H1 (cell line): ENCODE measurements around the gene USP12. TPM values are rescaled to one million over a fixed set of nuclear protein-coding genes. Genes with fewer than 3 reads are reported as not detected.

Experiments
- CTCF ChIA-PET: fragments of 300-600 bp; sonication (Branson Sonifier 250); formaldehyde crosslinking; loops from one replicate; lab custom pipeline; 2021; ENCODE audit not compliant: partially characterized antibody; lab: Charles Lee
- POLR2A ChIA-PET: fragments of 300-600 bp; sonication (Branson Sonifier 250); formaldehyde crosslinking; loops from one replicate; lab custom pipeline; 2021; ENCODE audit warnings: inconsistent platforms; ENCODE audit not compliant: partially characterized antibody; lab: Charles Lee
- DNase-seq, 2 experiments: peaks; one replicate each; pipeline versions ENCODE4 v3.0.0 to v3.0.0-alpha.2; 2010 to 2022; ENCODE audit warnings: low spot score in 2 of 2, low read depth in 1 of 2, mixed read lengths in 1 of 2
- FAIRE-seq: peaks from 2 replicates; lab custom pipeline; 2011; peaks lifted over from hg19 to GRCh38; lab: Jason Lieb, UNC
- H2AFZ ChIP-seq: 2 replicates; pipeline ENCODE4 v1.8.1; 2012; ENCODE audit warnings: low read length, inconsistent platforms
- H2AK5ac ChIP-seq: 2 replicates; pipeline ENCODE4 v1.6.1; 2013; ENCODE audit warnings: low read depth, low read length
- H2BK120ac ChIP-seq: replicated peaks from 2 replicates; pipeline ENCODE3; 2013; ENCODE audit warnings: low read depth, low read length, inconsistent platforms
- H2BK12ac ChIP-seq: 2 replicates; pipeline ENCODE4 v1.6.1; 2013; ENCODE audit warnings: low read depth, low read length
- H2BK15ac ChIP-seq: 2 replicates; pipeline ENCODE4 v1.6.1; 2013; ENCODE audit warnings: low read length
- H2BK20ac ChIP-seq: 2 replicates; pipeline ENCODE4 v1.6.1; 2013; ENCODE audit warnings: low read length
- H2BK5ac ChIP-seq: 2 replicates; pipeline ENCODE4 v1.6.1; 2013; ENCODE audit warnings: low read depth, low read length
- H3K14ac ChIP-seq: 2 replicates; pipeline ENCODE4 v1.6.1; 2013; ENCODE audit warnings: inconsistent platforms; ENCODE audit not compliant: insufficient read length
- H3K18ac ChIP-seq: 2 replicates; pipeline ENCODE4 v1.6.1; 2013; ENCODE audit warnings: low read length; ENCODE audit errors: extremely low read depth
- H3K23ac ChIP-seq: 2 replicates; pipeline ENCODE4 v1.6.1; 2013; ENCODE audit warnings: inconsistent platforms; ENCODE audit not compliant: insufficient read length
- H3K23me2 ChIP-seq: 2 replicates; pipeline ENCODE4 v1.6.1; 2013; ENCODE audit warnings: low read depth, low read length
- H3K27ac ChIP-seq: 2 replicates; pipeline ENCODE4 v1.6.1; 2011; ENCODE audit warnings: low read depth, low read length, inconsistent platforms
- H3K27me3 ChIP-seq, 4 experiments: replicated peaks in 1 of 4; 1 replicate in 1 of 4; 2 replicates in 3 of 4; pipeline versions ENCODE4 v1.6.1 to v1.8.1; 2011 to 2013; ENCODE audit warnings: low read length in 3 of 4, mild to moderate bottlenecking in 3 of 4, inconsistent platforms in 2 of 4, mixed read lengths in 2 of 4, moderate library complexity in 1 of 4; ENCODE audit not compliant: control insufficient read depth in 3 of 4, insufficient read depth in 3 of 4; ENCODE audit errors: extremely low read depth in 1 of 4
- H3K36me3 ChIP-seq, 4 experiments: 2 replicates each; pipeline versions ENCODE4 v1.6.1 to v1.8.1; 2011 to 2013; ENCODE audit warnings: mild to moderate bottlenecking in 4 of 4, low read length in 3 of 4, moderate library complexity in 2 of 4, control low read depth in 1 of 4, inconsistent platforms in 1 of 4; ENCODE audit not compliant: insufficient read depth in 4 of 4, control insufficient read depth in 2 of 4
- H3K4ac ChIP-seq: replicated peaks from 2 replicates; pipeline ENCODE3; 2013; ENCODE audit warnings: low read length, low read depth, mixed read lengths, inconsistent platforms; ENCODE audit not compliant: insufficient read length
- H3K4me1 ChIP-seq, 4 experiments: replicated peaks in 1 of 4; 1 replicate in 1 of 4; 2 replicates in 3 of 4; pipeline versions ENCODE4 v1.6.1 to v1.8.1; 2011 to 2013; ENCODE audit warnings: low read length in 3 of 4, inconsistent platforms in 2 of 4, mixed read lengths in 1 of 4; ENCODE audit not compliant: insufficient read depth in 4 of 4, control insufficient read depth in 3 of 4
- H3K4me2 ChIP-seq, 2 experiments: 2 replicates each; pipeline versions ENCODE4 v1.6.1 to v1.8.1; 2011 to 2013; ENCODE audit warnings: low read depth in 2 of 2, low read length in 2 of 2, control low read depth in 1 of 2, inconsistent platforms in 1 of 2, mild to moderate bottlenecking in 1 of 2; ENCODE audit not compliant: insufficient read depth in 1 of 2
- H3K4me3 ChIP-seq, 4 experiments: fragments of 200-600, 300-600 bp in 1 of 4; sonication (generic), shearing (Covaris generic), sonication (Bioruptor Twin) in 1 of 4; 2 replicates each; pipeline versions ENCODE4 v1.5.1 to v1.8.1; 2011 to 2016; ENCODE audit warnings: low read length in 4 of 4, low read depth in 3 of 4, control low read depth in 2 of 4, inconsistent platforms in 2 of 4, mild to moderate bottlenecking in 2 of 4, mixed read lengths in 1 of 4, moderate library complexity in 1 of 4; ENCODE audit not compliant: insufficient read depth in 2 of 4; ENCODE audit errors: extremely low read depth in 1 of 4
- H3K56ac ChIP-seq: replicated peaks from 2 replicates; pipeline ENCODE3; 2013; ENCODE audit warnings: low read depth, mild to moderate bottlenecking, mixed read lengths, low read length, inconsistent platforms; ENCODE audit not compliant: insufficient read length
- H3K79me1 ChIP-seq: 2 replicates; pipeline ENCODE4 v1.6.1; 2013; ENCODE audit warnings: low read depth, low read length, control low read depth
- H3K79me2 ChIP-seq, 2 experiments: 2 replicates each; pipeline versions ENCODE4 v1.6.1 to v1.8.1; 2012 to 2013; ENCODE audit warnings: low read length in 2 of 2, mild to moderate bottlenecking in 2 of 2, inconsistent platforms in 1 of 2; ENCODE audit not compliant: insufficient read depth in 2 of 2, control insufficient read depth in 1 of 2
- H3K9ac ChIP-seq, 4 experiments: replicated peaks in 1 of 4; 1 replicate in 1 of 4; 2 replicates in 3 of 4; pipeline versions ENCODE4 v1.6.1 to v1.8.1; 2011 to 2013; ENCODE audit warnings: low read depth in 3 of 4, low read length in 3 of 4, control low read depth in 2 of 4, mild to moderate bottlenecking in 2 of 4, moderate library complexity in 2 of 4, inconsistent platforms in 1 of 4; ENCODE audit errors: extremely low read depth in 1 of 4
- H3K9me3 ChIP-seq, 2 experiments: 2 replicates each; pipeline versions ENCODE4 v1.6.1 to v1.8.1; 2012 to 2013; ENCODE audit warnings: mild to moderate bottlenecking in 2 of 2, moderate library complexity in 2 of 2, control low read depth in 1 of 2, inconsistent platforms in 1 of 2, low read depth in 1 of 2, low read length in 1 of 2, mixed read lengths in 1 of 2; ENCODE audit not compliant: insufficient read depth in 2 of 2
- H4K20me1 ChIP-seq, 2 experiments: replicated peaks in 1 of 2; 2 replicates each; pipeline versions ENCODE3 to v1.8.1; 2011 to 2013; ENCODE audit warnings: inconsistent platforms in 2 of 2, low read length in 2 of 2, mild to moderate bottlenecking in 1 of 2; ENCODE audit not compliant: insufficient read depth in 2 of 2, control insufficient read depth in 1 of 2
- H4K5ac ChIP-seq: 2 replicates; pipeline ENCODE4 v1.6.1; 2013; ENCODE audit warnings: low read length, low read depth, mixed read lengths, inconsistent platforms; ENCODE audit not compliant: insufficient read length
- H4K8ac ChIP-seq: 2 replicates; pipeline ENCODE4 v1.8.0; 2013; ENCODE audit warnings: mild to moderate bottlenecking, moderate library complexity, low read length, inconsistent platforms; ENCODE audit not compliant: insufficient read depth; ENCODE audit errors: extremely low read depth
- H4K91ac ChIP-seq: replicated peaks from 2 replicates; pipeline ENCODE3; 2013; ENCODE audit warnings: low read length, mixed read lengths, inconsistent platforms; ENCODE audit not compliant: insufficient read length
- ASH2L ChIP-seq: fragments of 200-600, 300-600 bp; sonication (generic); IDR thresholded peaks from one replicate; pipeline ENCODE4 v1.7.1; 2017; ENCODE audit warnings: low read length
- CBX5 ChIP-seq: fragments of 300-800, 300-1000 bp; sonication (generic); IDR thresholded peaks from 2 replicates; pipeline ENCODE4 v1.7.1; 2016; ENCODE audit warnings: antibody characterized with exemption, low read length, low read depth
- CEBPB ChIP-seq: IDR thresholded peaks from 2 replicates; pipeline ENCODE4 v1.6.1; 2012; ENCODE audit warnings: low read depth, low read length
- CHD2 ChIP-seq: IDR thresholded peaks from 2 replicates; pipeline ENCODE4 v1.6.1; 2012; ENCODE audit warnings: low read length, improper control_type of control experiment
- CTBP2 ChIP-seq: IDR thresholded peaks from 2 replicates; pipeline ENCODE4 v1.7.0; 2011; ENCODE audit warnings: borderline replicate concordance, mild to moderate bottlenecking, moderate library complexity, mixed read lengths, low read length; ENCODE audit not compliant: insufficient read depth, insufficient read length
- JUN ChIP-seq: IDR thresholded peaks from 2 replicates; pipeline ENCODE4 v1.6.1; 2011; ENCODE audit warnings: low read depth, mild to moderate bottlenecking, improper control_type of control experiment, low read length
- JUND ChIP-seq: IDR thresholded peaks from 2 replicates; pipeline ENCODE4 v1.6.1; 2011; ENCODE audit warnings: mild to moderate bottlenecking, improper control_type of control experiment, low read length
- SP4 ChIP-seq: IDR thresholded peaks from 2 replicates; pipeline ENCODE4 v1.6.1; 2012; ENCODE audit warnings: low read length, inconsistent platforms
- TAF1 ChIP-seq: IDR thresholded peaks from 2 replicates; pipeline ENCODE4 v1.6.1; 2011; ENCODE audit warnings: mild to moderate bottlenecking, low read depth, low read length
- USF2 ChIP-seq: IDR thresholded peaks from 2 replicates; pipeline ENCODE4 v1.6.1; 2011; ENCODE audit warnings: low read length, improper control_type of control experiment
- ZNF274 ChIP-seq: IDR thresholded peaks from 2 replicates; pipeline ENCODE4 v1.7.0; 2012; ENCODE audit warnings: low read length, borderline replicate concordance; ENCODE audit errors: extremely low read depth
- WGBS, 2 experiments: shearing (Covaris generic) in 1 of 2; methylation state at CpG; one replicate each; pipeline versions ENCODE4 v1.1.6 to v1.1.7; 2013 to 2015; ENCODE audit warnings: low lambda C conversion rate in 2 of 2, mixed read lengths in 2 of 2, inconsistent platforms in 1 of 2, low coverage in 1 of 2, missing lambda C conversion rate in 1 of 2; ENCODE audit not compliant: insufficient replicate concordance in 2 of 2, insufficient coverage in 1 of 2, insufficient read length in 1 of 2; ENCODE audit errors: extremely low coverage in 1 of 2, missing lambda C conversion rate in 1 of 2; 5-methylcytosine and 5-hydroxymethylcytosine counted together
- polyA plus RNA-seq, 7 experiments: library from polyadenylated mRNA; depleted of rRNA in 3 of 7; stranded (reverse) in 5 of 7; unstranded in 2 of 7; fragments of >200 nt in 5 of 7; fragments of 200-250 nt in 2 of 7; gene quantifications; 1 replicate in 5 of 7; 2 replicates in 1 of 7; 4 replicates in 1 of 7; pipeline versions ENCODE4 v1.2.1 to v1.2.3, GENCODE V29; 2011 to 2013; ENCODE audit warnings: missing spikeins in 2 of 7, mixed read lengths in 2 of 7
- total RNA-seq: library from RNA; stranded (reverse); fragmentation: NEBNext Ultra II Directional; extraction: Animal tissue kit (Norgen Biotek cat#: 25700); gene quantifications from 2 replicates; pipeline ENCODE4 v1.2.1, GENCODE V29; 2021

Gene USP12
- total and polyA plus RNA-seq, 2 of the 8 experiments (the other 6 are each of a cell fraction or from before 2014, with no cell fraction given): 4.0 to 30.0 TPM

GRCh38 chr13:27117952-27118351, 53.7 kb downstream of the USP12 start:
- H3K9me3 ChIP-seq: 0 out of 4 replicates have a peak, but pooled peaks cover 2 to 3% of the 10 kb centered on the region in 2 experiments
- H2BK20ac ChIP-seq: no peak overlapping the region
- H3K9ac ChIP-seq: no peak overlapping the region
- H2BK5ac ChIP-seq: no peak overlapping the region
- H3K18ac ChIP-seq: no peak overlapping the region
- H3K4ac ChIP-seq: no peak overlapping the region
- H2BK12ac ChIP-seq: no peak overlapping the region
- WGBS, 2 experiments: 77% methylated on average over 5 of the region's 5 CpGs; no CpG with 5 or more reads in 1 of the 2 experiments
- peaks cover 6 to 76% of the 10 kb centered on the region in 2 experiments; a peak in 3 of 4 replicates for H3K79me2 ChIP-seq
- H3K23me2 ChIP-seq: no peaks in the 10 kb centered on the region
- no peak overlapping the region for H3K23ac ChIP-seq
- no peak overlapping the region for H4K8ac ChIP-seq
- H3K4me2 ChIP-seq: no peak overlapping the region
- no peak for DNase-seq
- H3K4me3 ChIP-seq: no peak overlapping the region
- no peak overlapping the region for H3K27ac ChIP-seq
- H4K5ac ChIP-seq: no peak overlapping the region
- ChIA-PET POLR2A (interaction anchor here (1.1 to 1.4 kb wide), 2 partner anchors 15 to 128 kb away, joined by 3 read pairs; no protein-coding TSS in a partner anchor), CTCF (interaction anchor here (0.5 to 1.6 kb wide), 2 partner anchors 9 to 13 kb away, joined by 3 to 4 read pairs; no protein-coding TSS in a partner anchor)
- peaks cover 5 to 6% of the 10 kb centered on the region in 2 experiments for H4K20me1 ChIP-seq
- H3K36me3 ChIP-seq: no peaks in the 10 kb centered on the region; a peak in 1 of 8 replicates
- H3K27me3 ChIP-seq: no peaks in the 10 kb centered on the region
- no peak overlapping the region for H2BK120ac ChIP-seq
- no peak overlapping the region for H3K14ac ChIP-seq
- no peak overlapping the region for H2BK15ac ChIP-seq
- no peak for FAIRE-seq
- H2AFZ ChIP-seq: no peak overlapping the region
- H3K4me1 ChIP-seq: peaks cover 0 to 10% (median 5%) of the 10 kb centered on the region in 4 experiments; a peak in 4 of 7 replicates
- H2AK5ac ChIP-seq: no peak overlapping the region
- peaks cover 4% of the 10 kb centered on the region; the same call in 1 of the 2 replicates for H3K79me1 ChIP-seq
- no peak overlapping the region for H4K91ac ChIP-seq
- no peak for TF ChIP-seq SP4
- TF ChIP-seq ZNF274: no peak
- TF ChIP-seq CEBPB: no peak
- TF ChIP-seq TAF1: no peak
- TF ChIP-seq ASH2L: no peak
- no peak for TF ChIP-seq CHD2
- no peak for TF ChIP-seq CBX5
- TF ChIP-seq USF2: no peak
- no peak for TF ChIP-seq JUND
- no peak for TF ChIP-seq CTBP2
- TF ChIP-seq JUN: no peak
- no peak overlapping the region for H3K56ac ChIP-seq
